HG03039 (cell line): Measurements from ENCODE around the gene FARS2.

Experiments
- ATAC-seq: cut with Tn5 transposase; IDR thresholded peaks from one replicate; pipeline ENCODE4 v1.9.1; 2021; ENCODE audit warnings: mild to moderate bottlenecking, moderate library complexity; ENCODE audit not compliant: unreplicated experiment

FARS2 gene

DNA sequence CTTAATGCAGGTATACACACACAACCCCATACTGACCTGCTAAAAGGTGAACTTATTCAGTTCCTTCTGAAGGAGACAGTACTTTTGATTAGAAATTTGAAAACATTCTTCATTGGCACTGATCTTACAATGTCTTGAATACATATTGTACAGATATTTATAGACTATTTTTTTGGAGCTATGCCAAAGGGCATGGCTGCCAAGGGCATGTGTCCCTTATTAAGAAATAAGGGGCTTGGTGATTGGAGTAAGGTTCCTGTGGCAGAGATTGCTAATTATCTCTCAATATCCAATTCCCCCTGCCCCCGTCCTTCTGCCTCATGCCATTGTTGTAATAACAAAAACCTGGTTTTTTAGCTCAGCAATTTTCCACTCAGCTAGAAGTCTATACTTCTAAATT, 355.9 kb downstream of the FARS2 start:
- ATAC-seq: no peak

DNA sequence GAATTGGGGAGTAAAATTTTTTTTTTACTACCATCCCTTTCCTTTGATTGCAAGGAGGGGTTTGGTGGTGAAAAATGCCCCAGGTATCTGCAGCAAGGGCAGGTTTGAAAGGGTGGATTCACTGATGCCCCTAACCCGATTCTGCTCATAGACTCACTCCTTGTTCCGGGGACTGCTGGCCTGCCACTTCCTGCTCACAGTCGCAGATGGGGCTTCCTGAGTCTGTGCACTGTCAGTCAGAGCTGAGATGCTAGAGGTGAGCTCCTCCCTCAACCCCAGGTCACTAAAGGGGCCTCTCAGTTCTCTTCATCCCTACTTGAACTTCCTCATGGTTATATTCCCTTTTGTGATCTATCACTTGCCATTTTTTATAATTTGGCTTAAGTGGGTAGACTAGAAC, 357.9 kb downstream of the FARS2 start:
- ATAC-seq: no peak

- no peak for ATAC-seq
Observed at GRCh38 chr6:5622276-5623005, 361.1 kb downstream of the FARS2 start.

- no peak for ATAC-seq
Observed at GRCh38 chr6:5623769-5624168, 362.5 kb downstream of the FARS2 start.

DNA sequence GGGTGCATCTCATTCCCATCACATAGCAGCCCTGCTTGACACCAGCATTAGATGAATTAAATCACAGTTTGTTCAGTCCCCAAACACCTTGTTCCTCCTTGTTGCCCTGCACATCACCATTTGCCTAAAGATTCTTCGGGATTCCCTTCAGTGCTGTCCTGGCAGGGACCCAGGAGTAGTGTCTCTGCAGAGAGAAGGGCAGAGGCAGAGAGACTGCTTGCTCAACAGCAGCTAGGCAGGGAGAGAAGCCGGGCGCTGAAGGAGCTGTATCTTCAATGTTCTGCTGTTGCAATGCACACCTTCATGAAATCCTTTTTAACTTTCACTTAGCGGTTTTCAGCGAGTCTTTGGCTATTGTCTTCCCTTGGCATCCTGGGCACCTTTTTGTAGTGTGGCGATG, 362.9 kb downstream of the FARS2 start:
- no peak for ATAC-seq

GRCh38 chr6:5626727-5627426, 365.6 kb downstream of the FARS2 start:
- peak; percentile 54 for ATAC-seq

DNA sequence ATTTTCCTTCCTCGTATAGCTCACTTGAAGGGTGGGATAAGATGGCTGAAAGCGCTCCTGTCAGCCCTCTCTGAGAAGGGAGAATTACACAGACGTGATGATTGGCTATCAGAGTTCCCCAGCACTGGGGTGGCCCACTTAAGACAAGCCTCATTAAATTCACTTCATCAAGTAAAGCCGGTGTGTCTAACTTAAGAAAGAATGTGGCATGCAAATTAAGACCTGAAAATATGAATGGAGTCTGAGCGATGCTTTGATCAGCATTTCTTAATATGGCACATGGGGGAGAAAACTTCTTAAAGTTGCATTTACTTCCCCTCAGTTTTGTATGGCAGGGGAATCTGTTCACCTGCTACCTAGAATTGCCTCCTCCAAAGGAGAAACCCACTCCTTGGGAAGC, 369.3 kb downstream of the FARS2 start:
- no peak for ATAC-seq

DNA sequence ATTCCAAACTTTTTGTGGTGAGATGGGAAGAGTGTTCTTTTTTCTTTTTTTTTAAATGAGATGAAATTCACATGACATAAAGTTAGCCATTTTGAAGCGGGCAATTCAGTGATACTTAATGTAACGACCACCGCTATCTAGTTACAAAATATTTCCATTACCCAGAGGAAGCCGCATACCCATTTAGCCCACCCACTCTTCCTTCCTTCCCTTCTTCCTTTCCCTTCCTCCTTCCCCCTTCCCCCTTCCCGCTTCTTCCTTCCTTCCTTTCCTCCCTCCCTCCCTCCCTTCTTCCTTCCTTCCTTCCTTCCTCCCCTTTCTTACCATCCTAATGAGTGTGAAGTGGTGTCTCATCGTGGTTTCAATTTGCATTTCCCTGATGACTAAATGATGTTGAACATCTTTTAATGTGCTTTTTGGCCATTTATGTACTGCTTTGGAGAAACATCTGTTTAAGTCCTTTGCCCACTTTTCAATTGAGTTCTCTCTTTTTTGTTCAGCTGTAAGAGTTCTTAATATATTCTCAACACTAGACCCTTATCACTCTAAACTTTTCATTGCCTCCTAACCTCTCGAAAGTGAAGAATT, 371.1 kb downstream of the FARS2 start:
- ATAC-seq: no peak

GRCh38 chr6:5634525-5634924, 373.2 kb downstream of the FARS2 start:
- no peak for ATAC-seq

GRCh38 chr6:5636210-5637030, 375.1 kb downstream of the FARS2 start:
- ATAC-seq: no peak

- no peak for ATAC-seq
Observed at GRCh38 chr6:5637714-5638113, 376.4 kb downstream of the FARS2 start.

- ATAC-seq: no peak
Observed at GRCh38 chr6:5638666-5639065, 377.4 kb downstream of the FARS2 start.

DNA sequence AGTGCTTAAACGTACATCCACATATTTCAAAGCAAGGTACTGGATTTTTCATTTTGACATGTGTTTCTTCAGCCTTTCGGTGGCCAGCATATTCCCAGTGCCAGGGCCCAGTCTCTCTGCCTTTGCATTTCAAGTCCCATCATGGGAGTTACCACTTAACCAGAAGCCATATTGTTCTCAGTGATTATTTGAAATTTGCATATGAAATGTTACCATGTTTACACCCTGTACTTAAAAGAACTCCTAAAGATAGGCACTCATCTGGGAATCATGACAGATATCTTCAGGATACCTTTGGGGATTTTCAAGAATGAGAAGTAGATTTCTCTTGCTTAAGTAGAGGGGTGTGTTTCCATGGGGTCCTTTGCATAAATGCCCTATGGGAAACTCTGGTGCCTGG, 377.9 kb downstream of the FARS2 start:
- ATAC-seq: no peak

GRCh38 chr6:5640614-5641013, 379.3 kb downstream of the FARS2 start:
- no peak for ATAC-seq

DNA sequence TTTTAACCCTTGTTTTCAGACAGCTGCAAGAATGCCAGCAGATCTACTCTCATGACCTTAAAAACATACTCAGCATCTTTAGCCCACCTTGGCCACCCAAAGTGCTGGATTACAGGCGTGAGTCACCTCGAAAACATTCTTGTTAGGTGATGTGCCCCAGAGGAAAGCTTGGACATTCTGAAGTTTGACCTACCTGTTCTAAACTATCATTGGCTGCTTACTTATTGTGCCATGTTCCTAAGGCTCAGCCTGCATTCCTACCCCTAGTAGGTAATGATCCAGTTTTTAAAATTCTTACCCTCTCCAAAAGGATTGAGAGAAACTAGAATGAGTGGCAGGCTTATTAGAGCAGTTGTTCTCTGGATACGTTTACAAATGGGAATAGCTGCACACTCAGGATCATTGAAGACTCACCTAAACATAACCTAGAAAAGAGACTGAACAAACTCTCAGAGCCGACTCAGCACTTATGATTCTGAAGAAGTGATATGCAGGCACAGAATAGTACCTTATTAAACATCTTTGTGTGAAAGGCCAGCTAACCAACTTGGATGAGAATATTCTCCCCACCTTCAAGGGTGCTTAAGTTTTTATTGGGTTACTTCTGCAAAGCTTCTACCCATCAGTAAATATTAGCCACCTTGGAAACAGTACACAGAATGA, 383.3 kb downstream of the FARS2 start:
- ATAC-seq: no peak

DNA sequence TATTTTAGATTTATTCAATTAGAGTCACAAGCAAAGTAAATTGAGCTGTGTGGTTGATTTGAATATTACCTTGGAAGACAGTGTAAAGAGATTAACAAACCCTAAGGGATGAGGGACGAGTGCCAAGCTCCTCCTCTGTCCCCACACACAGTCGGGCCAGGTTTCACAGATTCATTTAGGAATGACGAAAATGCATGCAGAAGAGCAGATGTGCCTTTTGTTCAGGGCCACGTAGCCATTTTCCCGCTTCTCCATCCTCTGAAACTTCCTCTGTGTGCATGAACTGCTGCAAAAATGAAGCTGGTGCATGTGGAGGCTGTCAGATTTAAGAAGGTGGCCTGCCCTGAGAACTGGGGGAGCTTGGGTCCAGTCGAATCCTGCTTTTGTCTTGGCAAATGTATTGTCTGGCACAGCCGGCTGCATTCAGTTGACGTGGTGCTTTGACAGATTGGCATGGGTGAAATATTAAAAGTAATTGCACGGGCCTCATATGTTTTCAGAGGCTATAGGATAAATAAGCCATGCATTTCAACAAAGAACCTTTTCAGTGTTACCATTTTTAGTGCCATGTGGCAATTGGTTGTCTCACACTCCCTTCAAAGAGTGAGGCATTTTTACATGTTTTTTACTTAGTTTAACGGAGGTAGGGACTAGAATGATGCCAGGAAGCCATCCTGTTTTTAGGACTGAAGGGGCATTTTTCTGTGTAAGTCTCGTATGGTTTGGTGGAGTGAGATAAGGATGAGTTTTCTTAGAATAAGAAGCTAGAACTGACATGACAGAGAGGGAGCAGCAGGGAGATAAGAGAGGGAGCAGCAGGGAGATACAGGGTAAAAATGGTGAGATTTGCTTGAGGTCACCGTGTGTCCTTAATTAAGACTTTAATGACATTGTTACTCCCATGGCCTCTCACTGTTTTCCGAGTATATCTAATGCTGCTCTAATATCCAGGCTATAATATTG, 384.3 kb downstream of the FARS2 start:
- ATAC-seq: no peak

DNA sequence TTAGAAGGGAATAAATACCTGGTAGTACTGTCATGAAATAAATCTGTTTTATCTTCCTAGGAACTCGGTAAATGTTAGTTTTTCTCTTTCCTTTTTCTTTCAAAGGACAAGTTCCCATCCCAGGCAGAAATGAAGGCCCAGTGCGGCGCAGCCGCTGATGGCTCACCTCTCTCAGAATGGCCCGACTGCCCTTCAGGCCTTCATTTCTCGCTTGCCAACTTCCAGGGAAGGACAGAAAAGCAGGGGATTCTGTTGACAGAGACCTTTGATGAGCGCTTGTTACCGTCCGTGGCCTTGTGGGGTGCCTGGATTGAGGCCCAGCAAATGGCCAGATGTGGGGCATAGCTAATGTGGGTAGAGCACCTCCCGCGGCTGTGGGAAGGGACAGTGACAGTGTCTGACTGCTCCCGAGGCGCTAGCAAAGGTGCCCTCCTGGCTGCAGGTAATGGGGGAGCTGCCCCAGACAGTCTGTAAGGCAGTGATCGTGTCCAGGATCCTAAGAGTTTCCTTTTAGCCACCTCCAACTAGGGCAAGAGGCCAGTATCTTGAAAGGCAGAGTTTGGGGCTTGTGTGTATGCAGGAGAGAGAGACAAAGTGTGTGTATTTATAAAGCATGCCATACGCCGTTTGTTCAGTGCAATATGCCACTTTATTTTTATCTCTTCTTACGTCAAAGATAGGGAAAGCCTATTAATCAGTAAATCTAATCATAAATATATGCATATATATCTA, 391.3 kb downstream of the FARS2 start:
- no peak for ATAC-seq

DNA sequence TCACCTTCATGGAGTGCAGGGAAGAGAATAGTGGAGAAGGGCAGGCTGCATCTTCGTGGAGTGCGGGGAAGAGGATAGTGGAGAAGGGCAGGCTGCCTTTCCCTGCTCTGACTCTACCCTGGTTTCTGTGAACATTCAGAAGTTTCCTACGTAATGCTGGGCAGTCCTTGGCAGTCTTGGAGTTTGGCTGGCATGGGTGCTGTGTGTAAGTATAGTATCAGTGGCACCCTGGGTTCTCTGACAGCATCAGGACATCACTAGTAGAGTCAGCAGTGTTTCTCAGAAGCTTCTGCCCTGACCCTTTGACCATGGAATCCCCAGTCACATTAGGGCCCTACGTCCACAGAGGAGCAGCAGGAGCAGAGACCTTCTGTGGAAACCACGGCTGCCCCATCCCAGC, 392.5 kb downstream of the FARS2 start:
- no peak for ATAC-seq

DNA sequence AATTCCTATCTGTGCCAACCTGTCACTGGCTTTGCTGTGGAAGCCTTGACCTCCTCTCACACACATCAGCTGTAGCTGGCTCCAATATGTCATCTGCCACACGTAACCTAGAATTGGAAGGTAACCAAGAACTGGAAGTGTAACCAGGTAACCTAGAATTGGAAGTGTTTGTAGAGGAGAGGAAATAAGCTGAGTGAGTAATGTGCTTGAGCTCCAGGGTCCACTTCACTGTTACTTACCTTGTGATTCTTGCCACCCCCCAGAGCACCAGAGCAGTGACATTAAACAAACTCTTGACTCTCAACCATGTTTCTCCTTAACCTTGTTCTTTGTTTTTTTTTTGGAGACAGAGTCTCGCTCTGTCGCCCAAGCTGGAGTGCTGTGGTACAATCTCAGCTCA, 394.9 kb downstream of the FARS2 start:
- ATAC-seq: no peak
